HG03095 (cell line): ENCODE data around the gene CACNG5.

Source experiments
- ATAC-seq: cut with Tn5 transposase; IDR thresholded peaks from one replicate; pipeline ENCODE4 v1.9.1; 2021; ENCODE audit warnings: moderate library complexity; ENCODE audit not compliant: unreplicated experiment

The CACNG5 gene

DNA sequence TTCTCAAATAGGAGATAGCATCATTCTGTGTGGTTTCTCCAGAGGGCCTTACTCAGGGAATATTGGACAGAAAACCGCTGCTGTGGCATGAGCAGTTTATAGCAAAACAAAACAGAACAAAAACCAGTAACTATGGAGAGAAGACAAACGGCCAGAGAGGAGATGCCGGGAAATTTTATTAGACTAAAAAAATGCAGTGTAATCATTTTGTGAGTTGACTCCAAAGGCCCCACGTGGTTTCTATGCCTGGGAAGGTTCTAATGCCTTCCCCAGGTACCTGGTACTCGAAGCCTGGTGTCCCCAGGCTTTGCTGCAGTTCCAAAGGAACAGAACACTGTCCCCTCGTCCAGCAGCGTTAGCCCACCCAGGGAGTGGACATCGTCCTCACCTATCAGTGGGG, 12.9 kb upstream of the CACNG5 start:
- no peak for ATAC-seq

DNA sequence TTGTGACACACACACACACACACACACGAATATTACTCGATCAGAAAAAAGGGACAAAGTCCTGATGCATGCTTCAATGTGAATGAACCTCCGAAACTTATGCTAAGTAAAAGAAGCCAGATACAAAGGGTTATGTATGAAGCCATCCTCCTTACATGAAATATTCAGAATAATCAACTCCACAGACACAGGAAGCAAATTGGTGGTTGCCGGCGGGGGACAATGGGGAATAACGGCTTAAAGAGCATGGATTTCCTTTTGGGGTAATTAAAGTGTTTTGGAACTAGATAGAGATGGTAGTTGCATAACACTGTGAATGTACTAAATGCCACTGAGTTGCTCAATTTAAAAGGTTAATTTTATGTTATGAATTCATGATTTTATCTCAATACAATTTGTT, 8.1 kb upstream of the CACNG5 start:
- ATAC-seq, result no peak

DNA sequence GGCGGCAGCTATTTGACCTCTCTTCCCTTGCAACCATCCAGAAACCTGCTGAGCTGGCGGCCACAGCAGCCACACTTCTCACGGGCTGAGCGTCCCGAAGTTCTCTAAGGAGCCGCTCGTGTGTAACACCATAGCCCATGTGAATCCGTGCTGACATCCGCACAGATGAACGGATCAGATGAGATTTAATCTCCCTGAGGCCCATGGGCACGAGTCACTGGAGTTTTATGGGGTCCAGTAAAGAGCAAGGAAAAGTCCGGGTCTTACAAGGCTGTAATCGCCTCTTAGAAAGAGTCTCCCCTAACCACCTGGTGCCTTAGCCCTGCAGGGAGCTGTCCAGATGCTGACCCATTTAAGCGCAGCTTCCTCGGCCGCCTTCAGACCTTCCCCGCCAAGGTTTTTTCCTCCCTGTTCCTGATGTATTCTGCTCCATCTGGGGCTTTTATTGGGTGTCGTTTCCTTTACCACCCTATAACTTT, 5.5 kb upstream of the CACNG5 start:
- ATAC-seq, result no peak

DNA sequence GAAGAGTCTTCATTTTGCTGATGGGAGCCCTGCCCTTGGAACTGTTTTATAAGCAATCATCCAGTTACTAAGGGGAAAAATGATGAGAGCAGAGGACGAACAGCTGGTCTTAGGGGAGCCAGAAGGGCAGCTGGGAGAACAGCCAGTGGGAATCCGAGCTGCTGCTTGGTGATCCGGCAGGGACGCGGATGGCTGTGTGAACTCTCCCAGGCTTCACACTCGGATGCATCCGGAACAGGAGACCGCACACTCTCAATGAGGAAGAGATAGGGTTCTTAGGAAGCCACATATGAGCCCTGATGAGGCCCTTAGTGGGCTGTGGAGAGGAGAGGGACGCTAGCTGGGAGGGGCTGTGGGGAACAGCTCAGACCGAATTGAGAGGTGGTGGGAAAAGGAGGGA, 5.0 kb upstream of the CACNG5 start:
- no peak for ATAC-seq

DNA sequence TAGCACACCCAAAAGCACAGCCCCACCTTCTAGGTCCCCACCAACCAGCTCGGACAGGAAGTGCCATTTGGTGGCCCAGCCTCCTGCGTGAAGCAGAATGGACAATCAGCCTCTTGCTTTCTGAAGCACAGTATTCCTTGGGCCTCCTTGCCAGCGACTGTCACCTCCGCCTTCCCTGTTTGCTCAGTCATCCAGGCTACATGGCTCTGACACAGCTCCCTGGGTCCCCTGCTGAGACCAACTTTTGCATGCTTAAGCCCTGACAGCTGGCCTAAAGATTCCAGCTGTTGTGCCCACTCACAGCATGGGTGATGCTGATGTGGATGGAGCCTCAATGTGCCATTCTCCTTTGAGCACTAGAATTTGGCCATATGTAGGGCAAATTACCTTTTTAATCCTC, 4.5 kb upstream of the CACNG5 start:
- ATAC-seq, result no peak

DNA sequence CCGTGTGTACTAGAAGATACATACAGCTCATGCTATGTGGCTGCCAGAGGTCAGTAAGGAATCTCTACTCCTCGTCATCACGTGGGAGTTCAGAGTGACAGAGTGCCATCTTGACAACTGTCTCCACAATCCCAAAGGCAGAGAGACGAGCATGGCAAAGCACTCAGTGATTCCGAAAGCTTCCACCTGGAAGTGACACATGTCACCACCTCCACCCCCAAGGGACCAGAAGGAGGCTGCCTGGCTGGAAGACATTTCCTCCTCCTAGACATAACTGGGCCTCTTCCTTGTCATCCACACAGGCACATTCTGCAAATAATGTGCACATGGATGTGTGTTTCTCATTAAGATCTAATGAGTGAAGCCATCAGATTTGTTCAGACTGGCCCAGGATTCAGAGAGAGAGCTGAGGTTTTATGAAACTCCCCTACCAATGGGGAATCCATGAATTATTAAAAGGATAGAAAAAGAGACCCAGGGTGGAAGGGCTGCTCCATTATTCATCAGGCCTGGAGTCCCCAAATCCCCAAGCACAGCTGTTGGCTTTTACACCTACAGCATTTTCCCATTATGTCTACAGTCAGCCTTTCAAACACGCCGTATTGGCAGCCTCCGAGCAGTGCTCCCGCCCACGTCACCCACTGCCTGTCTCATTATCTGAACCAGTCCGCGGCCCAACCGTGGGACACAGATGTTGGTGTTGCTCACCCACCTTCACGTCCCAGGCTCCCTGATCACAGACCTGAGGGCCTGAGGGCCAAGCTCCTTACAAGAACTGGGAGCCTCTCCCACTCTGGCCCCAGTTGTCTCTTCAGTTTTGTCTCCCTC, 3.3 kb upstream of the CACNG5 start:
- no peak for ATAC-seq

DNA sequence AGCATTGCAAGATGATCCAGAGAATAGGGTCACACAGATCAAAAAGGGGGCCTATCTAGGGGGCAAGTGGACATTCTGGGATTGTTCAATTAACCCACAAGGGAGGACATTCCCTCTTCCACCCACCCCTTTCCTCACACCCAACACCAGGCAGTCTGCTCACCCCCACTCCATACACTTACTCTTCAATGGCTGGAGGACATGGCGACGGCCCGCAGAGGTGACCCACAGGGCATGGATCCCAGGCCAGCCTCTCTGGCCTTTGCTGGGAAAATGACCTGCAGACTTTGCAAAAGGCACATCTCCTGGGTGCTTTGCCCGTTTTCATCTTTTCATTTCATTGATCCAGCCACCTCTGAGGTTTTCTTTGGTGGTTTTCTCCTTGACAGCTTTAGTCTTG, 1.7 kb upstream of the CACNG5 start:
- no peak for ATAC-seq

DNA sequence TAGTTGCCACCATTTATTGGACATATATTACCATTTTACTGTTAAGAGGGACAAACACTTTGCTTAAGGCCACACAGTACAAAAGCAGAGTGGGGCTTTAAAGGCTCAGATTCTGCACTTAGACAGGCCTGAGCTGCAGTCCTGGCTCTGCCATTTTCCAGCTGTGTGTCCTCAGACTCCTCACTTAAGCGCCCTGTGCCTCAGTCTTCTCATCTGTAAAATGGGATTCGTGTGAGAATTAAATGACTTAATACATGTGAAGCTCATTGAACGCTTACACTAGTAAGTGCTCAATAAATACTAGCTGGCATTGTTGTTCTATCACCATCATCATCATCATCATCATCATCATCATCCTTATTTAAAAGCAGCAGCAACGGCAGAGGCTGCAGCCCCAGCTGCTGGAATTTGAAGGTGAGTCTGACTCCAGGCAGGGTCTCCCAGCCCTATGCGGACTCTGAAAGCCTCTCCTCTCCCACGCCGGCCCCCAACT, 445 bp upstream of the CACNG5 start:
- ATAC-seq, result no peak

DNA sequence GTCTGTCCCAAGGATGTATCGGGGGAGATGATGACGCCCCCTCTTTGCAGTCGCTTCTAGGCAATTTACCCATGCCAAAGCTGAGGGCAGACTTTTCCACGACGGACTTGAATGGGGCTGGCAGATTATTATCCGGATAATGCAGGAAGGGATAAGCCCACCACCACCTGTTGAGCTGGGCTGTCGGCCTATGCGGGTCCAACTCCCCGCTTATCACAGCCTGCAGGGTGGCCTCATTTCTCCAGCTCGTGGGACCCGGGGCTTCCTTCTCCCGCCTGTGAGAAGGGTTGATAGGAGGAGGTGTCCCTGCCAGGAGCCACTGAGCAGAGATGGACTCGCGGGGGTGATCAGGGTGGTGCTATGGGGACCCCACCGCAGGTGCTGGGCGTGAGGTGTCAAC, 559 bp downstream of the CACNG5 start:
- no peak for ATAC-seq

DNA sequence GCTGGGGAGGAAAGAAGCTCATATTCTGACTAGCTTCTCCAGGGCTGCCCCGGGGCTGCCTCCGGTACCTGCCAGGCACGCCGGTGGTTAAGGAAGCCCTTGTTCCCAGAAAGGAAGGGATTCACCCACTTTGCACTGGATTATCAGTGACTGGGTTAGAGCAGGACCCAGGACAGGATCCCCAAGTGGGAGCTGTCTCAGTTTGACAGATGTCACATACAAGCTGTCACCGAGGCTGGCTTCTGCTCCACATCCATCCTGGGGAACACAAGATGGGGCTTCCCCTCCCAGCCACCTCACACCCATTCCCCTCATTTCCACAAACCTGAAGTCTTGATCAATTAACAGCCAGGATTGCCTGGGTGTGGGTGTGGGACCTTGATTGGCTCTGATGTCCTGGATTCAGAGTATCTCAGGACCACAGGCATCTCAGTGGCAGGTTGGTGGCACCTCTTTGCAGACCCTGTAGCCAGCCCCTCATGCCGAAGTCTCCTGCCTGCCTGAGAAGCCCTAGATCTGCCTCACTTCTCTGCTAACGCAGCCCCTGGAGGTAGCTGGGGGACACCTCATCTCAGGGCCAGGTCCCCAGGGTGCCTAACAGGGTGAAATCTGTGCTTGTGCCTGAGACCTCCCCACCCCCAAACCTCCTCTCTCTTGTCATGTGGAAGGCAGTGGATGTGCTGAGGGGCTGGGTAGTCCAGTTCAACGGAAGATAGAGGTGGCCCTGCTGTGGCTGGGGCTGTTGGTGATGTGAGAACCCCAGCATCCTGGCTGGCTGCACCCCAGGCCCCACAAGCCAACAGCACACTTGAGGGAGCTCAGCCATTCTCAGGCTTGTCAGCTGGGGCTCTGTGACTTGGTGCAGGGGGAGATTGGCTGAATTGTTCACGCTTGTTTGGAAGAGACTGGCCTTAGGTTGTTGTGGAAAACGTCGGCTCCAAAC, 1.4 kb downstream of the CACNG5 start:
- ATAC-seq, result no peak

DNA sequence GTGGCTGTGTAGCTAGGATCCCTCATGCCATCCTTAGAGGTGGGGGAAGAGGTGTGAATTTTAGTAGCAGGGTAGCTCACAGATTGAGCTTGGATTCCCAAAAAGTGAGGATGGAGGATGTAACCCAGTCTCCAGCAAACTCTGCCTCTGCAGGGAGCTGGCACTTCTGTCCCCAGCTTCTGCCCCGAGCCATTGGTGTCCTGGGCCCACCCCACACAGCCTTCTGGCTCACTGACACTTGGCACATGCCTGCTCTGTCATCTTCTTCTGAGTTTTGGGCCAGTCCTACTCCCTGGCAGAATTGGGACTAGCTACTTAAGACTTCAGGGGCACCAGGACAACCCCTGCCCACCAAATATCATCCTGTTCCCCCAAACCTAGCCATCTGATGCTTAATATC, 2.3 kb downstream of the CACNG5 start:
- no peak for ATAC-seq

DNA sequence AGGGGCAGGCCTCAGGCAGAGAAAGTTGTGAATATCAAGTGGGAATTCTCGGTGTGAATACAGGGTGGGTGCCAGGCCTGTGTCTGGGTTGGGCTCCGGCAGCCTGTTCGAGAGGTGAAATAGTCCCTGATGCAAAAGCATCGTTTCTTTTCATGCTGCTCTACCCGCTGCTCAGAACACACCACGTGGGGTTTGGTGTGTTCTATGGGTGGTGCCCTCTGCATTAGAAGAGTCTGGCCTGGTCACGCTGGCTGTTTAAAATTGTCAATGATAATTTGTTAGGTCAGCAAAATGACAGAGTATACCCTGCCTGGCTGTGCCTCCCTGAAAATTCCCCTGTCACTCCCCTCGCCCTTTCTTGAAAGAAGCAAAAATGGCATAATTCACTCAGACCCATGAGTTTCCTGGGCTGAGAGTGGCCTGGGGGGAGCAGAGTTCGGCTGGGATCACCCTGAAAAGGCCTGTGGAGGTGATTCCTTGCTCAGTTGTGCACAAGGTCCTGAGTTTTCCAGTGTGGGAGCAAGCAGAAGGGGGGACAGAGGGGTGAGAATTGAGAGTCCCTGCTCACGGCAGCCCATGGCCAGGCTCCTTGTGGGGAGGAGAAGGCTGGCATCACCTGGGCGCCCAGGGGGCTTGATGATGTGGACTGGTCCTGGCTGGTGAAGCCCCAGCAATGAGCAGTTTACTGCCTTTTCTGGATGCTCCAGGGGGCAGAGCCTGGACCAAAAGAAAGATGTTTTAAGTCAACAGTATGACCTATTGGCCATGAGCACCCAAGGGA, 3.2 kb downstream of the CACNG5 start:
- ATAC-seq, result no peak

DNA sequence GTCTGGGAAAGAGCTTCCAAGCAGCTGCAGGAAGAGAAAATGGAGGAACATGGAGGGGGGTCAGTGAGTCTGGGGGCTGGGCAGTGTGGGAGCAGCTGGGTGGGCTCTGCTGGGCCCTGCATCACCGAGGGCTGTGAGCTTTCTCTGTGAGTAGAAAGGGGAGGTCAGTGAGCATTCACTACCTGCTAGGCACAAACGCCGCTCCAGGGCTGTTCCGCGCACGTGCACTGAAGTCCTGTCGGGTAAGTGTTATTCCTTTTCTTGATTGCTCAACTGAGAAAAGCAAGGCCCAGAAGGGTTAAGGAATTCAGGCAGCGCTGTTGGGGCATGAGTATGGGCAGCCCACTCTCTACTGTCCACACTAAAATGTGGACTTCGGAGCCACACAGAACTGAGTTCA, 4.7 kb downstream of the CACNG5 start:
- no peak for ATAC-seq

DNA sequence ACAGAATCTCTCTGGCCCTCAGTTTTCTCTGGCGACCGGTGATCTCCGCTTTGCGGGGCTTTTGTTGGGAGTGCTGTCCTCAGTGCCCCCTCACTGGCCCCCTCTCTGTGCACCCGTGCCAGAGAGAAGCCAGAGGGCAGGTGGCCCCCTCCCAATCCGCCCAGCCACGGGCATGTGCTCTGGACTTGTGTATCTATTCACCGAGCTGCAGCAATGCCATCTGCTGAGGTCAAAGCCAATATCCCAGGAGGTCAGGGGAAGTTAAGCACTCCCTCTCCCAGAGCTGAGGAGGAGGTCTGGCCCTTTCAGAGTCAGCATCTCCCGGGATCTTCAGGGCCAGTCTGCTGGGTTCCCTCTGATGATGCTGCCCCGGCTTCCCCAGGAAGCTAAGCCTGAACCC, 5.1 kb downstream of the CACNG5 start:
- ATAC-seq, result no peak

DNA sequence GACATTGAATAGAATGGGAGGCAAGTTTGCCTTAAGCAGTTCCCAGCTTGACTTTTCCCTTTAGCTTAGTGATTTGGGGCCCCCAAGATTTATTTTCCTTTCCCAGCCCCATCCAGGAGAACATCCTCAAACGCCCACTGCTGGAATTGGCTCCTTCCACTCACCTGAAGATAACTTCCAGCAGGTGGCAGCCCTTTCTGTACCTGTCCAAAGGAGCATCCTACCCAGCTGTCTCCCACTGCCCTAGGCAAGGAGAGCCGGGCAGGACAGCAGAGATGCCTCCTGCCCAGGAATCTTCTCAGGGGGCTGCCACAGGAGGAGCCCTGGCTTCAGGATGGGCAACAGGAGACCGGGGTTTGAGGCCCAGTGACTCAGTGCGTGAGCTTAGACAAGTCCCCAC, 6.4 kb downstream of the CACNG5 start:
- ATAC-seq, result no peak

DNA sequence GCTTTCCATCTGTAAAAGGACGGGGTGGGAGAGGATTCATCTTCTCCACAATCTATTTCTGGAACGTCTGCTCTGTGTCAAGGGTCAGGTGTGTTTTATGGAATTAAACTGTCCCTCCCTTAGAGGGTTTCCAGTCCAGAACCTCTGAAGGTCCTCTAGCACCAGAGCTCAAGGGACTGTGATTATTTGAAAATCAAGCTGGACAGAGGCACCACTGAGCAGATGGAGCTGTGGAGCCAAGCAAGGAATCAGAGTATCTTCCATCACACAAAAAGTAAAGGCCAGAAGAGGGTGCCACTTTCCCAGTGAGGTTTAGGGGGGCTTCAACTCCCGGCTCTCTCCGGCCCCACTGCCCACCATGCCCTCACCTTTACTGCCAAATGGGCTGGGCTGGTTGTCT, 6.8 kb downstream of the CACNG5 start:
- ATAC-seq, result no peak

DNA sequence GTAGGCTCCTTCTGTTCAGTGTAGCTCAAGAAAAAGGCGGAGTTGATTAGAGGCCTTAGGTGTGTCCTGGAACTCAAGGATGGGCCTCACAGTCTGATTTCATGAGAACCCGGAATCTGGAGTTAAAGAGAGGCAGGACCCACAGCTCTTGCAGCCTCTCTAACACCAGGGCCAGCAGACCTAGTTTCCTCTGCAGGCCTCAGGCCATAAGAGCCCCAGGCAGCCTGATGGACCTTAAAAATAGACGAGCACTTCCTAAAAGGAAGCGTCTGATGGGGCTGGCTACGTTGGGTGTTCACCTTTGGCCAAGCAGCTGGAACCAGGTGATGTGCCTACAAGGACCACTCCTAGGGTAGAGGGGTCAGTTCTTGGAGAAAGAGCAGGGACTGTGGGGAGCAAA, 7.6 kb downstream of the CACNG5 start:
- no peak for ATAC-seq

DNA sequence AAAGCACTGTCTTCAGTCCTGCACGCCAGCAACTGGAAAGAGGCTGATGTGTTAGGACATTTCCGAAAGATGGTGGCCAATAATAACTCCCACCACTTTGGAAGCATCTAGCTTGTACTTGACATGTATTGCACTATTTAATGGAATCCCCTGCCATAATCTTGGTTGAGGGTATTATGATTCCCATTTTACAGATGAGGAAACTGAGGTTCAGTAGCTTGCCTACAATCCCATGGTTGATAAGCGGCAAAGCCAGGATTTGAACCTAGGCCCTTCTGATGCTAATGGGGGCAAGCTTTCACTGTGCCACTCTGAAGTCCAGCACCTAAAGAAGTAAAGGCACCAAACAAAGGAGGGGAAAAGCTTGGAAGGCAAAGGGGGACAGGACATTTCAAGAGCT, 8.0 kb downstream of the CACNG5 start:
- no peak for ATAC-seq

DNA sequence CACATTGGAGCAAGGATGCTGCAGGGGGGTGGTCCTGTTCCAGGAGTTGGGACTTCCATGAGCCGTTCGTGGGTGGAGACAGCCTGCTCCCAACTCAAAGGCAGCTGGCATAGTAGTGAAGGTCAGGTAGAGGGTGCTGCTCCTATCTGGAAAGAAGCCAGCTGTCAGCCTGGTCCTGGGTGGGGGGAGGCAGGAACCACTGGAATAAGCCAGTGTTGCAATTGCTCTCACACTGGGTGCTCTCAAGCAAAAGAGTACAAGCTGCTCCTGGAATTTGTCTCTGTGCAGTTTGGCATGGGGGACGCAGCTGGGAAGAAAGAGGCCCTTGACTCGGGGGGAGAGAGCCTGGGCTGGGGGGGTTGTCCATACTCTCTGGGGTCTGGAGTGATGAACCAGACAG, 8.7 kb downstream of the CACNG5 start:
- no peak for ATAC-seq

DNA sequence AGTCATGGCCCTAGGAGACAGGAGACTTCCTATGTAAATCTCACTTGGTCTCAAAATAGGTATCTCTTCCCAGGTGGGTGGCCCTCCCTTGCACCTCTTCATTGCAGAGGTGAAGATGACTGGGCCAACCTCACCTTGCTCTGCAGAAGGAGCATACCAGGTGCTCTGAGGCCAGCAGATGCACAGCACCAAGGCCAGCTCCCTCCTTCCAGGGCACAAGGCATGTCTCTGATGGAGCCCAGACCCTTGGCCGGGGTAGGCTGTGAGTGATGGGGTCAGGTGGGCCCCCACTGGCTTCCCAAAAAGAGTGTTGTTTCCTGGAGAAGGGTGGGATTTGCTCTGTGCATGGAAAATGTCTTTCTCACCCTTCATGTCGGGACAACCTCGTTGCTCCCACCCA, 12.8 kb downstream of the CACNG5 start:
- ATAC-seq, result no peak

DNA sequence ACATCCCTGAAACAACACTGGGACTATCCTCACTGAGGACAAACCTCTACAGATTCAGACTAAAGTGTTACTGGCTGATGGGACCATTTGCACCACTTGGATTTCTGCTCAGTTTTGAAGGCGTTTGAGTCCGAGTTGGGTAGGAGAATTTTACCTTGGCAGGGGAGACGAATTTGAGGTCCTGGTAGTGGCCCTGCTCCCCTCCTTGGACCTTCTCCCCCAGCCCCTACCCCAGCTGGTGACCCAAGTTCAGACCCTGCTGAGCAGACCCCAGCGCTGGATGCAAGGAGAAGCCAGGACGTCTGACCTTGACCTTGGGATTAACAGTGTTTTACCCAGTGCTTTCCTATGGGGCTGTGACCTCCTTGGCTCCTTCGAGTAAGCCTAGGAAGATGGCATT, 13.6 kb downstream of the CACNG5 start:
- no peak for ATAC-seq
